ENCODE data around the gene DEPDC4. TPM values are rescaled to one million over a fixed set of nuclear protein-coding genes. Genes with fewer than 3 reads are reported as not detected.
"Not testable (repeated sequence)": the region's sequence is repeated elsewhere in the genome, so short reads cannot be mapped to it uniquely, and the experiment has no call there.

Gene DEPDC4
- total RNA-seq, 1 experiment from 2014 or later, result 2.0 TPM

GRCh38 chr12:100293017-100293416, 26.1 kb upstream of the DEPDC4 start:
- Histone ChIP-seq H3K4me1 (ENCODE audit: insufficient read depth, low read length, poor library complexity, severe bottlenecking) (no peaks in the 10 kb centered on the region), H3K27me3 (replicated peaks; ENCODE audit: insufficient read depth, low read depth, low read length, poor library complexity) (no peaks in the 10 kb centered on the region), H3K36me3 (ENCODE audit: insufficient read depth, low read length, poor library complexity, severe bottlenecking) (peaks cover 6% of the 10 kb centered on the region), H3K27ac (ENCODE audit: low read depth, low read length, poor library complexity, severe bottlenecking) (no peak overlapping the region), H3K9me3 (ENCODE audit: low read depth, low read length, poor library complexity, severe bottlenecking) (no peaks in the 10 kb centered on the region), H3K4me3 (ENCODE audit: low read depth, low read length, poor library complexity, severe bottlenecking) (no peak overlapping the region)
- CTCF ChIA-PET, result no interaction called here
- DNase-seq (ENCODE audit: low spot score), result no peak
- intact Hi-C loops (cut with micrococcal nuclease; ENCODE audit: unreplicated experiment), result no loop called here
- POLR2A ChIA-PET (ENCODE audit: low non-redundant PET), result no interaction called here
- no peak for TF ChIP-seq EZH2 (IDR thresholded peaks at IDR 0.05; ENCODE audit: borderline replicate concordance, low read depth, low read length, poor library complexity, severe bottlenecking)
- TF ChIP-seq, protein P1, sequence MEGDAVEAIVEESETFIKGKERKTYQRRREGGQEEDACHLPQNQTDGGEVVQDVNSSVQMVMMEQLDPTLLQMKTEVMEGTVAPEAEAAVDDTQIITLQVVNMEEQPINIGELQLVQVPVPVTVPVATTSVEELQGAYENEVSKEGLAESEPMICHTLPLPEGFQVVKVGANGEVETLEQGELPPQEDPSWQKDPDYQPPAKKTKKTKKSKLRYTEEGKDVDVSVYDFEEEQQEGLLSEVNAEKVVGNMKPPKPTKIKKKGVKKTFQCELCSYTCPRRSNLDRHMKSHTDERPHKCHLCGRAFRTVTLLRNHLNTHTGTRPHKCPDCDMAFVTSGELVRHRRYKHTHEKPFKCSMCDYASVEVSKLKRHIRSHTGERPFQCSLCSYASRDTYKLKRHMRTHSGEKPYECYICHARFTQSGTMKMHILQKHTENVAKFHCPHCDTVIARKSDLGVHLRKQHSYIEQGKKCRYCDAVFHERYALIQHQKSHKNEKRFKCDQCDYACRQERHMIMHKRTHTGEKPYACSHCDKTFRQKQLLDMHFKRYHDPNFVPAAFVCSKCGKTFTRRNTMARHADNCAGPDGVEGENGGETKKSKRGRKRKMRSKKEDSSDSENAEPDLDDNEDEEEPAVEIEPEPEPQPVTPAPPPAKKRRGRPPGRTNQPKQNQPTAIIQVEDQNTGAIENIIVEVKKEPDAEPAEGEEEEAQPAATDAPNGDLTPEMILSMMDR (conservative IDR thresholded peaks at IDR 0.05; ENCODE audit: low read depth, low read length), result no peak
- no TSS peak for BruUV-seq (replicated peaks)

- no peaks in the 10 kb centered on the region for H3K4me1 ChIP-seq (ENCODE audit: insufficient read depth, low read length, poor library complexity, severe bottlenecking)
- TF ChIP-seq EZH2 (IDR thresholded peaks at IDR 0.05; ENCODE audit: borderline replicate concordance, low read depth, low read length, poor library complexity, severe bottlenecking), result no peak
- TF ChIP-seq, protein P1 (conservative IDR thresholded peaks at IDR 0.05; ENCODE audit: low read depth, low read length), result no peak
- intact Hi-C loops (cut with micrococcal nuclease; ENCODE audit: unreplicated experiment), result no loop called here
- peaks cover 4% of the 10 kb centered on the region for H3K36me3 ChIP-seq (ENCODE audit: insufficient read depth, low read length, poor library complexity, severe bottlenecking)
- no peak overlapping the region for H3K4me3 ChIP-seq (ENCODE audit: low read depth, low read length, poor library complexity, severe bottlenecking)
- no peaks in the 10 kb centered on the region for H3K9me3 ChIP-seq (ENCODE audit: low read depth, low read length, poor library complexity, severe bottlenecking)
- ChIA-PET POLR2A (ENCODE audit: low non-redundant PET) (no interaction called here), CTCF (no interaction called here)
- H3K27ac ChIP-seq (ENCODE audit: low read depth, low read length, poor library complexity, severe bottlenecking), result no peak overlapping the region
- no peak for DNase-seq (ENCODE audit: low spot score)
- no TSS peak for BruUV-seq (replicated peaks)
- no peaks in the 10 kb centered on the region for H3K27me3 ChIP-seq (replicated peaks; ENCODE audit: insufficient read depth, low read depth, low read length, poor library complexity)
These were observed 23.1 kb upstream of the DEPDC4 start for GRCh38 chr12:100290016-100290415.

DNA sequence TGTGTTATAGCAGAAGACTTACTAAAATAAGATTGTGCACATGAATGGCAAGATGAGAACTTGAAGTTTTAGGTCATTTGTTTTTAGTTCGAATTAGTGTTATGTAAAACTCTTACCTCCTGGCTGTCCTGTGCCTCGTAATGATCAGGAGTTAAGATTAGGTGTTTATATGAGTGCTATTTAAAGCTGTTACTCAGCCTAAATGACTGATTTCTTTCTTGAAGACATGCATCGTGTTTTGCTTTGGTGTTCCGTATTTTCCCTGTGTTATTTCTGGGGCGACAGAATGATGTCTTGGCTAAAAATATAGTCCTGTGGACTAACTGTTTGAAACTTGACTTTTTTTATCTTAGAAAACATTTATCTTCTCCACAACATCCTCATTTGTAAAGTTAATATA, 22.2 kb upstream of the DEPDC4 start:
- no TSS peak for BruUV-seq (replicated peaks)

DNA sequence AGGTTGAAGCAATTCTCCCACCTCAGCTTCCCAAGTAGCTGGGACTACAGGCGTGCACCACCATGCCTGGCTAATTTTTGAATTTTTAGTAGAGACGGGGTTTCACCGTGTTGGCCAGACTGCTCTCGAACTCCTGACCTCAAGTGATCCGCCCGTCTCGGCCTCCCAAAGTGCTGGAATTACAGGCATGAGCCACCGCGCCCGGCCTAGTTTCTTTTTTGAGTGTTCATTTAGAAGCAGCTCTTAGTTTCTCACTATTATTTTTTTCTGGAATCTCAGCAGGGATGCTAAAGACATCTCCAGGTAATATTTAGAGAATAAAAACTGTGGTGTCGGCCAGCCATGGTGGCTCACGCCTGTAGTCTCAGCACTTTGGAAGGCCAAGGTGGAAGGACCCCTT, 17.7 kb upstream of the DEPDC4 start:
- DNase-seq (ENCODE audit: low spot score); H3K27me3 ChIP-seq (replicated peaks; ENCODE audit: insufficient read depth, low read depth, low read length, poor library complexity); BruUV-seq (replicated peaks); H3K4me3 ChIP-seq (ENCODE audit: low read depth, low read length, poor library complexity, severe bottlenecking); CTCF ChIA-PET; intact Hi-C loops (cut with micrococcal nuclease; ENCODE audit: unreplicated experiment); POLR2A ChIA-PET (ENCODE audit: low non-redundant PET); H3K27ac ChIP-seq (ENCODE audit: low read depth, low read length, poor library complexity, severe bottlenecking); H3K4me1 ChIP-seq (ENCODE audit: insufficient read depth, low read length, poor library complexity, severe bottlenecking); H3K9me3 ChIP-seq (ENCODE audit: low read depth, low read length, poor library complexity, severe bottlenecking); H3K36me3 ChIP-seq (ENCODE audit: insufficient read depth, low read length, poor library complexity, severe bottlenecking): not testable (repeated sequence)

More for the DNA sequence above, 22.2 kb upstream of the DEPDC4 start:
- TF ChIP-seq, protein P1 (conservative IDR thresholded peaks at IDR 0.05; ENCODE audit: low read depth, low read length), result no peak
- TF ChIP-seq EZH2 (IDR thresholded peaks at IDR 0.05; ENCODE audit: borderline replicate concordance, low read depth, low read length, poor library complexity, severe bottlenecking), result no peak
- no peak for DNase-seq (ENCODE audit: low spot score)
- ChIA-PET CTCF (no interaction called here), POLR2A (ENCODE audit: low non-redundant PET) (no interaction called here)
- H3K4me1 ChIP-seq (ENCODE audit: insufficient read depth, low read length, poor library complexity, severe bottlenecking), result no peaks in the 10 kb centered on the region
- no peaks in the 10 kb centered on the region for H3K27me3 ChIP-seq (replicated peaks; ENCODE audit: insufficient read depth, low read depth, low read length, poor library complexity)
- intact Hi-C loops (cut with micrococcal nuclease; ENCODE audit: unreplicated experiment), result no loop called here
- peaks cover 4% of the 10 kb centered on the region for H3K36me3 ChIP-seq (ENCODE audit: insufficient read depth, low read length, poor library complexity, severe bottlenecking)
- no peak overlapping the region for H3K27ac ChIP-seq (ENCODE audit: low read depth, low read length, poor library complexity, severe bottlenecking)
- no peaks in the 10 kb centered on the region for H3K9me3 ChIP-seq (ENCODE audit: low read depth, low read length, poor library complexity, severe bottlenecking)
- no peak overlapping the region for H3K4me3 ChIP-seq (ENCODE audit: low read depth, low read length, poor library complexity, severe bottlenecking)

Measured in A673 (cell line).